HG03196 (cell line): ENCODE measurements around the gene C1QBP.
A peak's percentile ranks its signal among the peaks of the same experiment; 100 is the strongest.
"Not testable (repeated sequence)": the region's sequence is repeated elsewhere in the genome, so short reads cannot be mapped to it uniquely, and the experiment has no call there.

Experiments
- ATAC-seq: cut with Tn5 transposase; IDR thresholded peaks from one replicate; pipeline ENCODE4 v1.9.1; 2021; ENCODE audit not compliant: unreplicated experiment

C1QBP gene, protein sequence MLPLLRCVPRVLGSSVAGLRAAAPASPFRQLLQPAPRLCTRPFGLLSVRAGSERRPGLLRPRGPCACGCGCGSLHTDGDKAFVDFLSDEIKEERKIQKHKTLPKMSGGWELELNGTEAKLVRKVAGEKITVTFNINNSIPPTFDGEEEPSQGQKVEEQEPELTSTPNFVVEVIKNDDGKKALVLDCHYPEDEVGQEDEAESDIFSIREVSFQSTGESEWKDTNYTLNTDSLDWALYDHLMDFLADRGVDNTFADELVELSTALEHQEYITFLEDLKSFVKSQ

DNA sequence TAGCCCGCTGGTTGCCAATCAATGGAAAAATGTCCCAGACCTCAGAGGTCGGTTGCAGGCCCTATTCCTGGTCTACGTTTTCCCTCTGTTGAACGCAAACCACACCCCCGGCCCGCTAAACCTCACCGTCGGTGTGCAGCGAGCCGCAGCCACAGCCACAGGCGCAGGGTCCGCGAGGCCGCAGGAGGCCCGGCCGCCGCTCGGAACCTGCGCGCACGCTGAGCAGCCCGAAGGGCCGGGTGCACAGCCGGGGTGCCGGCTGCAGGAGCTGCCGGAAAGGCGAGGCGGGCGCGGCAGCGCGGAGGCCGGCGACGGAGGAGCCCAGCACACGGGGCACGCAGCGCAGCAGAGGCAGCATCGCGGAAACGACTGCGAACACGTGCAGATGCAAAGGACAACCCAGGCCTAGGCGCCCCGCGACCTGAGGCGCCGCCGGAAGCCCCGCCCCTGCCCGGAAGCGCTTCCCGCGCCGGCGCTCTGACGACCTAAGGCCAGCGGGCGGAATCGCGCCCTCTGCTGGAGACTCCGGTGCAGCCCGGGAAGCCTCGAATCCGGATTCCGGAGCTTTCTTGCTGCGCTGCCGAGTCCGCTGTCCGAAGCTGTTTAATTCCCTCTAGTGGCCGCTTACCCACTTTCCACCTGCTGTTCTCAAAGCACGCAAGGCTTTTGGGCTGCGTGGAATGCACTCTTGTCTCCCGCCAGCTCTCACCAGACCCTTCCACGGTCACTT is at the start of gene C1QBP:
Gene C1QBP, minus strand, starts transcription at position 440 of the 730 bp plus-strand sequence. Its CDS starts 82 bp downstream, at position 358.
- peak; percentile 88 for ATAC-seq

DNA sequence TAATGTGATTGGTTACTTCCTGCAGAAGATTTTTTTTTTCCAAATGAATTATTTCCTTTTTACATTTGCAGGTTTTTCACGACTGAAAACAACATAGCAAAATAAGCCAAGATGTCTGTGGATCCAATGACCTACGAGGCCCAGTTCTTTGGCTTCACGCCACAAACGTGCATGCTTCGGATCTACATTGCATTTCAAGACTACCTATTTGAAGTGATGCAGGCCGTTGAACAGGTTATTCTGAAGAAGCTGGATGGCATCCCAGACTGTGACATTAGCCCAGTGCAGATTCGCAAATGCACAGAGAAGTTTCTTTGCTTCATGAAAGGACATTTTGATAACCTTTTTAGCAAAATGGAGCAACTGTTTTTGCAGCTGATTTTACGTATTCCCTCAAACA is 49.8 kb upstream of the C1QBP start:
- no peak for ATAC-seq

DNA sequence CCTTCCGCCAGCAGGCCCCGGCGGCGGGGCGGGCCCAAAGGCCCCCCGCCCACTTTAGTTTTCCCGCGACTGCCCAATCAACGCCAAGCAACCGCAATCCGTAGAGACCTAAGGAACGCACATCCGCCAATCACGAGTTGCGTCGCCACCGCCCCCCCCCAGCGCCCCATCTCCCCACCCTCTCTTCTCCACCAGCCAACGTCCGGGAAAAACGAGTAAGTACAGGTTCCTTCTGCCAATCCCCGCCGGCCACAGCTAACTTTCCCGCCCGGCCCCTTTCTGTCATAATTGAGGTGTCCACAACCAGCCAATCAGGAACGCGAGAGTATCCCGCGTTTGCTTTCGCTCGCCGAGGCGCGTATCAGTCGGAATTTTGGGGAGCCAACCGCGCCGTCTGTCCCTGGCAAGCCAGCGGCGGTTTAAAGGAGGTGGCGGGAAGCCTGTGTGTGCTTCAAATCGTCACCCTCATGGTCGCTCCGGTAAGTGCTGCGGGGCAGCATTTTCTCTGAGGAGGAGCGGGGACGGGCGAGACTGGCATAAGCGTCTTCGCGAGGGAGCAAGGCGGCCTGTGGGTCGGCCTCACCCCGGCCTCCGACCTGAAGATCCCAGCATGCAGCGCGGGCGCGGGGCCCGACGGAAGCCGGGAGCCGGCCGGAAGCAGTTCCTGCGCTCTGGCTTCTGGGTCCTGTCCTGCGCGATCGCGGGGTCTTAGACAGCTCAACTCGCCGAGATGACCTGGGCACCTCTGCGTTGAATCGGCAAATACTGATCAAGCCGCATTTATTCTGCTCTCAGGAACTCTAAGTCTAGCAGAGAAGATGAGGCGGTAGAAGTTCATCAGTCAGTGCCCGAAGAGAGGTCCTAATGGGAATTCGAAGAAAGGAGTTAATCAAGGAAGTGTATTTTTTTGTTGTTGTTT is 47.5 kb upstream of the C1QBP start, which contains the start of gene MIS12:
Gene MIS12, plus strand, starts transcription at position 361 of the 919 bp plus-strand sequence. CDS start 2,297 bp downstream, outside the sequence.
- peak; percentile 83 for ATAC-seq

DNA sequence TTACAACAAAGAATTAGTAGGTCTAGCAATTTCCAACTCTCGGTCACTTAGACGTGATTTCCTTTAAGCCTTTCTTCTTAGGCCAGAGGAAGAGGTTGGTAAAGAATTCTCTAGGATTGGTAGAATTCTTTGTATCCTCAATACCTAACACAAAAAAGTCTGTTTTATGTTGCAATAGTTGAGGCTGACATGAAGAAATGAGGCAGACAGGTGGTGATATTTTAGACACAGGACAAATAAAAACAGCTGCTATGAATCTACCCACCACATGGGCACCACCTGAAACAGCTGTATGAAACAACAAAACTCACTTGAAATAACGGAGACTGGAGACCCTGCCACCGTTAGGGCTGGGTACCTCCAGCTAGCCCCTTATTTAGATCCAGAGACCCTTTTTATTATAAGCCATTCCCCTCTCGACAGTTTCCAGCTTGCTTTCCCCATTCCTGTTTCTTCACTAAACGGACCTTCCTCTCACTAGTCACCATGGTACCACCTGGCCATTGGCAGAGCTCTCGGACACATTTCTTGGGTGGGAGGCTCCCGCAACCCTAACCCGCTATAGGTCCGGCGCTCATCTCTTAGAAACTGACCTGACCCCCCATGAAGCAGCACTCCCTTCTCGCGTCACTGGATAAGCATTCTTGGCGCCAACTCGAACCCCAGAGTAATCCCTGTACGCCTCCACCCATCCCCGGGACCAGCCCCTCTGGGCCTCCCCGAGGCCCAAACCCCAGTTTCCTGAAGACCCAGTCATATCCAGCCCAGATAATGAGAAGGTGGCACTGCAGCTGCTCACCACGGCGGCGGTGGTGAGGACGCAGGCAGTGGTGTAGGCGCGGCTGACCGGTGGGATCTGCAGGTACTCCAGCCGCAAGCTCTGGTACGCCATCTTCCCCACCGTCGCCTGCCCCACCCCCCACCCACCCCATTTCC is 46.6 kb upstream of the C1QBP start, which contains the start of gene DERL2:
Gene DERL2, minus strand, starts transcription at position 909 of the 936 bp plus-strand sequence. Its CDS starts 17 bp downstream, at position 892.
- peak; percentile 28 for ATAC-seq

DNA sequence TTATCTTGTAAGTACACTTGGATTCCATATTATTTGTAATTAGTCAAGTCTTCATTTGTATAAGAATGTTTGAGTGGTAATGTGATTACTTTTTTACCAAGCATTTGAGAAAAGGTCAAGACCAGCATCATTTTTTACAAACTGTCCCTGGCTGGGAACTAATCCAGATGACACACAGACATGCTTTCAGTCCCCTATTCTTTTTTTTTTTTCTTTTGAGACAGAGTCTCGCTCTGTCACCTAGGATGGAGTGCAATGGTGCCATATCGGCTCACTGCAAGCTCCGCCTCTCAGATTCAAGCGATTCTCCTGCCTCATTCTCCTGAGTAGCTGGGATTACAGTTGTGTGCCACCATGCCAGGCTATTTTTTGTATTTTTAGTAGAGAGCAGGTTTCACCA is 42.5 kb upstream of the C1QBP start:
- ATAC-seq = no peak

DNA sequence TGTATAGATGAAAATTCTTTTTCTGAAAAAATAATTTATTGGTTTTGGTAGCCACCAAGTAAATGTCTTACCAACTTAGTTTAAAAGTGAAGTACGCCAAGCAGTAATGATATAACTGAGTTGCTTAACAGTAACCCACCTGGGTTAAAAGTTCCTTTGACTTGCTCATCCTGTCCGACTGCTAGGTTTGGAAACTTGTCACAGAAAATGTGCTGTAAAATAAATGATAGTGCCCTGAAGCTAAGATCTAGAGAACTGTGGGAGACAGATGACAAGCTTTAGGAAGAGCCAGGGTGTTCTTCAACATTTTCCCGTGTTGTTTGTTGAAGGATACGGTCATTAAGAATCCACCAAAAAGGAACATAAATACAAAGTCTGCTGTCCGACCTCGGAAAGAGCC is 42.0 kb upstream of the C1QBP start:
- no peak for ATAC-seq

DNA sequence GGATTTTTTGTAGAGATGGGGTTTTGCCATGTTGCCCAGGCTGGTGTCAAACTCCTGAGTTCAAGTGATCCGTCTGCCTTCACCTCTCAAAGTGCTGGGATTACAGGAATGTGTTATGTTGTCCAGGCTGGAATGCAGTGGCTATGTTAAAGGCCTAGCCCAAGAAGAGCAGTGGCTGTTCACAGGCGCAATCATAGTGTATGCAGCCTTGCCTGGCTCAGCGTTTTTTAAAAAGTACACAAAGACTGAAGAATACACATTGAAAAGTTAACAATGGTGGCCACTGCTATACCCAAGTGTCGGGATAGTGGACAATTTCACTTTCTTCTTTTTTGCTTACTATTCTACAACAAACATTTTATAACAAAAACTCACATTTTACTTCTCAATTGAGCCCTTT is 40.0 kb upstream of the C1QBP start:
- ATAC-seq = no peak

DNA sequence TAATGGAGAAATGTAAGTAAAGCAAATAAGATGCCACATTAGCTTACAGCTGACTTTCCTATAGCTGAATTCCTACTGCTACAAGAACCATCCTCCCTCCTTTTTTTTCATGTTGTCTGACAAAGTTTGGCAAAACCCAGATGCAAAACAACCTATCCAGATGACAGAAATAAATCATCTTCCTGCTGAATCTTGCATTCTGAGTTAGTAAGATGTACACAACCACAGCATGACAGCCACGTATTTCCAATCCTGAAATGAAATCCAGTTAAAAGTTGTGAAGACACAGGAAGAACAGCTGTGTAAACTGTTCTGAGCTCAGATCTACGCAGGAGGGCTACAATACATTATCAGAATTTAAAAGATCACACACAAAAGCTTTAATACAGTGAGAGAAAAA is 35.0 kb upstream of the C1QBP start:
- ATAC-seq = no peak

DNA sequence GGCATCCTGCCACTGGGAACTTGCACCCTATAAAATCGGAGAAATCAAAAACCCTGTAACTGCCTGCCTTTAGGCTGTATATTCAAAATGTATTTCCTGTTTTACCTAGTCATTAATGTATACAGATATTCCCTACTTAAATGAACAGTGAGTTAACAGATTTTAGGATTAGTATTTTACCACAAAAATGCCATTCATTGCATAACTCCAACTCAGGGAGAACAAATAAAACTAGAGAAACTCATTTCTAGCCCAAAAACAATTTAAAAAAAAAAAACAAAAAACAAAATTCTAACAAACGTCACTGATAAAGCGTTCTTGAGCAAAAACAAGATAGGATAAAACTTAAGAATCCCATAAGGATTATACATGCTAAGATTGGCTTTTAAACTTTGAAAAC is 33.6 kb upstream of the C1QBP start:
- ATAC-seq = no peak

DNA sequence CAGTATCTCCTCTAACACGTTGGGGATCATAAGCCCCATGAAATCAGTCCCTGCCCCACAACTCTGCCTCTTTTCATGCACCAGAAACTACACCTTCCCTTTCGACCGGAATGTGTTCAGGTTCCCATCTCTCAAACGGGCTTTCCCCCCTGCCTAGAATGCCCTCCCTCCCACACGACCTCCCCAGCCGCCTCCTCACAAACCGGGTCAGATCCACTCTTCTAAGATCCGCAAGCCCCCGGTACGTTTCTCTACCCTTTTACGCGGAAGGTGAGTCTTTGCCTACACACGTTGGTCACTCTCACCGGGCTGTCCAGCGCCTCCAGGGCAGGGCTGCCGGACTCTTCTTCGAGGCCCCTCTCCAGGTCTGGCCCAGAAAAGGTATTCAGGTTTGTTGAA is 29.1 kb upstream of the C1QBP start:
- peak; percentile 4 for ATAC-seq

DNA sequence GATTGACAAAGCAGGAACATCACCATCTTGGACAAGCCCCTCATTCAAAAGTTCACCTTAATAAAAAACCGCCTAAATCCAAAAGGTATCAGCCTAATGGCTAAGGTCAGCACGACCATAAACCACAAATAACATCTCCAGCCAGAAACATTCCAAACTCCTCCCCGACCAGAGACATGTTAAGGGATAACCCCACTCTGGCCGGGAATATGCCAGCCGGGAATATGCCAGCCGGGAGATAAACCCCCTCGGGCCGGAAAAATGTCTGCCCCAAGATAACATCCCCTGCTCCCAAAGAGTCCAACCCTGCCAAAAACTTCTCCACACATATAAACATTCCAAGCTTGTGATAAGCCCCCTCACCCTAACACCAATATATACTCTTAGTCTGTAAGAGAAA is 28.5 kb upstream of the C1QBP start:
- no peak for ATAC-seq

DNA sequence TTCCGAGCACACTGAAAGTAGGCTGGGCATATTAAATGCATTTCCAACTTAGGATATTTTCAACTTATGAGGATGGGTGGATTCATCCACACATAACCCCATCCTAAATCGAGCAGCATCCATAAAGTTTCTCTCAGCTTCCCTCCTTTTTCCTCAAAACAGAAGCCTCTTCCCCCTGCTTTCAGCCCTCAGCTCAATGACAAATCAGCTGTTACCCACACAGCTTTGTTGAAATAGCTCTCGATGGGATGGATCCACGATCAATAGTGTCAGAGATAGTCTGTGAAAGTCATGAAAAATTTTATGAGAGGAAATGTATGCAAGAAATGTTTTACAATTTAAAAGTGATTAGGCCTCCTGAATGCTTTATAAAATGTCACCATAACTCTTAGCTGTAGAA is 27.3 kb upstream of the C1QBP start:
- no peak for ATAC-seq

DNA sequence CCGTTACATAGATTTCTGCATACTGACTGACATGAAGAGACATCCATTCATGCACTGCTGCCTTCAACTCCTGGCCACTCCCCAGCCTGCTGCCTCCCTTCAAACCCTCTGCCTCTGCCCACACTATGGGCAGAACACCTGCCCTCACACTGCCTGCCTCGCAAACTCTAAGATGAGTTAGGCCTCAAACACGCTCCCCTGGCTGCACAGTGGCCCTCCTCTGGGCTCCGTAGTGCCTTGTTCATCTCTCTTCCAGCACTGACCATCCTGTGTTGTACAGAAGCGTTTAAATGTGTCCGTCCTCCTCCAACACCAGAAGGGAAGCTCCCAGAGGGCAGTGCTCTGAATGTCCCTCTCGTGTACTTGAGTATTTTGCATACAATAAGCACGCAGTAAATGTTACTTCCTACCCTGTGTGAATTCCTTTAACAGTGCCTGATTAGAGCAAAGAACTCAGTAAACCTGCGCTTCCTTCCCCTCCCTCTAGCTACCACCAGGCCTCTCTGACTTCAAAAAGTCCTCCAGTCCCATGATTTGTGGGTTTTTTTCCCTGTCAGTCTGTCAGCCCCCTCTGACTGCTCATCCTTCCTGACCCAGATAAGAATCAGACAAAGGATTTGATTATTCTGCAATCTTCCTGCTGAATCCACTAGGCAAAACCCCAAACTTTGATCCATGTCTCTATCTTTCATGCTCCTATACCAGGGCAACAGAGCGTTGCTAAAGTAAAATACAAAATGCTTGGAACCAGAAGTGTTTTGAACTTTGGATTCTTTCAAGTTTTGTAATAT is 26.0 kb upstream of the C1QBP start:
- no peak for ATAC-seq

DNA sequence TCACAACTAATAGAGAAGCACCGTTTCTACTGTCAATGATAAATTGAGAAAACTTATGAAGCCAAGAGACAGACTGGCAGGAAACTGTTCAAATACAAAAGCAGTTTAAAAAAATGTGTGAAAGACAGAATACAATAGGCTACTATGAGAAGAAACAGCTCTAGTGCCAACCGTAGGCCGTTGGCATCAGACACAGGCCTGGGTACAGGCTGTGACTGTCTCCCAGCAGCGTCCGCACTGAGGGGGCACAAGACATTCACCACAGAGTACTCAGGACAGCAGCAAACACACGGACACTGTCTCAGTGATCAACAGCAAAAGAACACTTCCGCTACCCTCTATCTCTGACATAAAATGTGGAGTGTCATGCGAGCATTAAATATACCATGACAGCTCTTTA is 7.8 kb upstream of the C1QBP start:
- no peak for ATAC-seq

DNA sequence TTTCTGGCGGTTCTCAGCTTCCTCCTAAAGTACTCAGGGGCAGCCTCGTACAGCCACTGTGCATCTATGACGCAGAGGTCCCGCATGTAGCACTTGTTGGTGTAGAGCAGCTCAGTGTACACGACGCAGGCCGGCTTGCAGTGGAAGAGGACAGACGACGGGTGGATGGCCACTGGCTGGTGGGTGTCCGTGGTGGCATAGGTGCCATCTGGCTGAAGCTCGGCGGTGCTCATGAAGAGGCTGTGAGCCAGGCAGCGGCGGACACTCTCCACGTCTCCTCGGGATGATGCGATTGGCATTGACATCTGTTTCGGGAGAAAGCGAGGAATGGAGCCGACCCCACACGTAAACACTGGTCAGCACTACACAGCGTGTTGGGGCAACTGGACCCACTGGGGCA is 5.3 kb upstream of the C1QBP start:
- ATAC-seq = no peak

DNA sequence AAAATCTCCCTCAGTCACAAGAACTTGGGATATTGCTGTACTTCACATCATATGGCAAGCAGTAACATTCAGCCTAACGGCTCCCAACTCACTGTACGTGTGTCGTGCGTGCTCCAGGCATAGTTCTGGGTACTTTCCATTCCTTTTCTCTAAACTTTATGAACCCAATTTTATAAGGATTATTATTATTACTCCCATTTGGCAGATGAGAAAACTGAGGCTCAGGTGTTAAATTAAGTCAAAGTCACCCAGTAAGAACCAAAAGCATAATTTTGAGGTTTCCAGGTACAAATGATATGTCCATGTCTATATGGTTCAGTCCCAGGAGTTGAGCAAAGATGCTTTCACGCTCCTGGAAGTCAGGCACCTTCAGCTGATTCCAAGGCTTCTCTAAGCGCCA is 4.8 kb upstream of the C1QBP start:
- no peak for ATAC-seq

DNA sequence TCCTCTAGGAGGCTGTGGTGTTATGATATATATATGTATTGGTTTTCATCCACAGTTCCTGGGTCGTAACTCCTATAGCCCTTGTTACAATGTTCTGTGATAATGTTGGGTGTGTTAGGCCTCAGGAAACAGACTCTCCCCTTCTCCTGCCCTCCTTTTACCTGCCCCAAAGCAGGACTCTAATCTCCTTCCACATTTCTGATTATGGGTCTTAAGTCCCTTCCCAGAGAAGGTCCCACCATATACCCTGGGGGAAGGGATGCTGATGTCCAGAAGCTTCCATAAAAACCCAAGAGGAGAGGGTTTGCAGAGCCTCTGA is 450 bp upstream of the C1QBP start:
- ATAC-seq = no peak

DNA sequence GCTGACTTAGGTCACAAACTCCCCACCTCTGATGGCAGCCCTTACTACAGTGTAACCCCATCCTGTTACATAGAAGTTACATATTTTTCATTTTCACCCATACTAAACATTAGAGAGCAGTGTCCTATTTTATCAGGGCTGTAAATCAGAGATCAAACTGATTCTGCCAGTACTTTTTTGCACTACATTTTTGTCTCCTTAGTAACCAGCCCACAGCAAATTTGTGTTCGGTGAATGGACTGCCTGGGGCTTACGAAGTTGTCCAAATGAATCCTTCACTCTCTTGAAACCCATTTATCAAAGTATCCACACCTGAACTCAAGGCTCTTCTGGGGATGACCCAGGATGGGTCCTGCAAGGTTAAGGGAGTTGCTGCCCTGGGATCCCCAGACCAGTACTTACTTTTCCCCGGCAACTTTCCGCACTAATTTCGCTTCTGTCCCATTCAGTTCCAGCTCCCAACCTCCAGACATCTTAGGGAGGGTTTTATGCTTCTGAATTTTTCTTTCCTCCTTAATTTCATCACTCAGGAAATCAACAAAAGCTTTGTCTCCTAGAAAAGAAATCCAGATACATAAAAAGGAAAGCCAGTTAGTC is 1.1 kb downstream of the C1QBP start:
- ATAC-seq = no peak

DNA sequence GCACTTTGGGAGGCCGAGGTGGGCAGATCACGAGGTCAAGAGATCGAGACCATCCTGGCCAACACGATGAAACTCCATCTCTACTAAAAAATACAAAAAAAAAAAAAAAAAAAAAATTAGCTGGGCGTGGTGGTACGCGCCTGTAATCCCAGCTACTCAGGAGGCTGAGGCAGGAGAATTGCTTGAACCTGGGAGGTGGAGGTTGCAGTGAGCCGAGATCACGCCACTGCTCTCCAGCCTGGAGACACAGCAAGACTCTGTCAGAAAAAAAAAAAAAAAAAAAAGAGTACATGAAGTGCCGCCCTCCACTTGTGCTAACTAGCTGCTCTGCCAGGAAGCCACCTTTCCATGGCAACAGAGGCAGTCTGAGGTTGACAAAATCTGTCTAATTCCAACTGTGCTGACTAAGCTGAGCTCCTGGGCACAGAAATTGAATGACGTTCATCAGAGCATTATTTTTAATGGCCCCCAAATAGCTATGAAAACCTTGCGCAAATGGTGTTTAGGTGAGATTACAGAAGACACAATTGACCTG is 3.1 kb downstream of the C1QBP start:
- not testable (repeated sequence) for ATAC-seq
